Left renal cortex interstitium (tissue), 4 donors: ENCODE measurements around the gene GATA5. TPM values are rescaled to one million over a fixed set of nuclear protein-coding genes. Genes with fewer than 3 reads are reported as not detected.

Experiments
- DNase-seq, 4 donors: peaks; one replicate each; pipeline ENCODE4 v3.0.0-alpha.2; 2013; ENCODE audit warnings: low read depth in 4 of 4, low spot score in 2 of 4, missing footprints in 1 of 4
- polyA plus RNA-seq, 4 donors: library from polyadenylated mRNA; unstranded; fragments of 120-200 nt; gene quantifications; one replicate each; pipeline ENCODE4 v1.2.1, GENCODE V29; 2013; ENCODE audit not compliant: insufficient read length in 4 of 4

Gene GATA5
- polyA plus RNA-seq, 4 donors: 6.3 to 11.1 (median 8.3) TPM

- no peak for DNase-seq
Observed at GRCh38 chr20:62489186-62489931, 13.6 kb upstream of the GATA5 start.

GRCh38 chr20:62488470-62488869, 12.7 kb upstream of the GATA5 start:
- DNase-seq: no peak

- DNase-seq: no peak
Observed at GRCh38 chr20:62487561-62488354, 12.0 kb upstream of the GATA5 start.

- DNase-seq: no peak
Observed at GRCh38 chr20:62487118-62487517, 11.3 kb upstream of the GATA5 start.

- DNase-seq: no peak
Observed at GRCh38 chr20:62486484-62486883, 10.7 kb upstream of the GATA5 start.

GRCh38 chr20:62485701-62486089, 9.9 kb upstream of the GATA5 start:
- no peak for DNase-seq

GRCh38 chr20:62485062-62485700, 9.4 kb upstream of the GATA5 start:
- no peak for DNase-seq

- DNase-seq: no peak
Observed at GRCh38 chr20:62484478-62484877, 8.7 kb upstream of the GATA5 start.

GRCh38 chr20:62483613-62484458, 8.0 kb upstream of the GATA5 start:
- DNase-seq: no peak

GRCh38 chr20:62482974-62483373, 7.2 kb upstream of the GATA5 start:
- no peak for DNase-seq

- no peak for DNase-seq
Observed at GRCh38 chr20:62482146-62482809, 6.5 kb upstream of the GATA5 start.

- no peak for DNase-seq
Observed at GRCh38 chr20:62481425-62482145, 5.8 kb upstream of the GATA5 start.

GRCh38 chr20:62480318-62480717, 4.5 kb upstream of the GATA5 start:
- DNase-seq: no peak

- DNase-seq: no peak
Observed at GRCh38 chr20:62479656-62480055, 3.9 kb upstream of the GATA5 start.

GRCh38 chr20:62479156-62479555, 3.4 kb upstream of the GATA5 start:
- DNase-seq: no peak

- no peak for DNase-seq
Observed at GRCh38 chr20:62477669-62478455, 2.1 kb upstream of the GATA5 start.

- no peak for DNase-seq
Observed at GRCh38 chr20:62476056-62476838, 452 bp upstream of the GATA5 start.
